ENCODE results near the gene WBP2.

WBP2 gene

DNA sequence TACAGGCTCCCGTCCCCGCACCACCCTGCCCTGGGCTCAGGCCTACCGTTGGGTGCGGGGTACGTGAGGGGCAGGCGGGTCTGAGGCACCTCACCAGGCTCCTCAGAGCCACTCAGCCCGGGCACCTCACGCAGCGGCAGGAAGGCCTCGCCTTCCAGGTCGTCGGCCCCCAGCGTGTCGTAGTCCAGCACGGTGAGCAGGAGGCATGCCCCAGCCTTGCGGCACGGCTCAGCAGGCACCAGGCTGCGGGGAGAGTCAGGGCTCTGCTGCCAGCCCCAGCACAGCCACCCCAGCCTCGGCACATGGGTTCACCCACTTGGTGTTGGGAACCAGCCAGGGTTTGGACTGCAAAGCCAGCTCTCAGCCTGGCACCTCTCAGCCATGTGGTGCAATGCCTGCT, 26.4 kb downstream of the WBP2 start:
- no peak for DNase-seq (ENCODE audit: low read depth in 2 of 2)

DNA sequence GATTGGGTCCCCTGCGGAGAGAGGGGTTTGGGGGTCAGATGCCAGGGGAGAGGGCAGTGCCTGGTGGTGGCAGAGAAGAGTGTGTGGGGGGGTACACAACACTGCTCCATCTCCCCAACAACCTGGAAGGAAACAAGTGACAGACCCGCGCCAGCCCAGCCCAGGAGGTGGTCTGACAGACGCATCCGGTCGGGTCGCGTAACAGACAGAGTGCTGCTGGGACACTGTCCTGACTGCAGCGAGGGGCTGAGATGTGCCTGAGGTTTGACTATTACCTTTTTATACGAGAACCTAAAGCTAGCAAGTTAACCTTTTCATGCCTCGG, 27.1 kb downstream of the WBP2 start:
- DNase-seq (ENCODE audit: low read depth in 2 of 2): no peak

DNA sequence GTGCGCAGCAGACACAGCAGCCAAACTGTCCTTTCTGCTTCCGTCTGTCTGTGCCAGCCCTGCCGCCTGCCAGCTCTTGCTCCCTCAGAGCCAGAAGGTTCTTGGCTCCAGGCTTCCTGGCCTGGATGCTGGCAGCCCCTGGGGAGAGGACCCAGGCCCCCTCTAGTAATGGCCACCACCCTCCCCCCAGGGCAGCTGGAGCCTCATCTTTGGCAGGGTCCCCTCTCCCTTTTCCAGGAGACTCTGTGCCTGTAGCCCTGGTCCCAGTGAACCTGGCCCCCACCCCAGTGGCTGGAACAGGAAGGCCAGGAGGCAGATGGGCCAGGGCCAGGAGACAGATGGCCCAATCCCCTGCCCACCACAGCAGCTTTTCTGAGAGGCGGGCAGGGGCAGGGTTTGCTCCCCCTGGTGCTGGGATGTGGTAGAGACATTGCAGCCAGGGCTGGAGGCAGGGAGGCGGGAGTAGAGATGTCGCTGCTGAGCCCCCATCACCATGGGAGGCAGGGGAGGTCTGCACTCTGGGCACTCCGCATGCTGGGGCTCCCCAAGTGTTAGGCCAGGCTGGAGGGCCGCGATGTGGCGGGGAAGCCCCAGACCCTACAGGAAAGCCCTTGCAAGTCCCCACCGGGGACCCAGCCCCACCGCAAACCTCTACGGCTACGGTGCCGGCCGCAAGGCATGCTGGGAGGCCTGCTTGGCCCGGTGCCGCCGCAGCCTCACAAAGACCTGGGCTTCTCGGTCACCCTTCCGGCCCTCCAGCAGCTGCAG, 27.6 kb downstream of the WBP2 start:
- DNase-seq (ENCODE audit: low read depth in 2 of 2): peak in 1 of 2 experiments; percentile 32

DNA sequence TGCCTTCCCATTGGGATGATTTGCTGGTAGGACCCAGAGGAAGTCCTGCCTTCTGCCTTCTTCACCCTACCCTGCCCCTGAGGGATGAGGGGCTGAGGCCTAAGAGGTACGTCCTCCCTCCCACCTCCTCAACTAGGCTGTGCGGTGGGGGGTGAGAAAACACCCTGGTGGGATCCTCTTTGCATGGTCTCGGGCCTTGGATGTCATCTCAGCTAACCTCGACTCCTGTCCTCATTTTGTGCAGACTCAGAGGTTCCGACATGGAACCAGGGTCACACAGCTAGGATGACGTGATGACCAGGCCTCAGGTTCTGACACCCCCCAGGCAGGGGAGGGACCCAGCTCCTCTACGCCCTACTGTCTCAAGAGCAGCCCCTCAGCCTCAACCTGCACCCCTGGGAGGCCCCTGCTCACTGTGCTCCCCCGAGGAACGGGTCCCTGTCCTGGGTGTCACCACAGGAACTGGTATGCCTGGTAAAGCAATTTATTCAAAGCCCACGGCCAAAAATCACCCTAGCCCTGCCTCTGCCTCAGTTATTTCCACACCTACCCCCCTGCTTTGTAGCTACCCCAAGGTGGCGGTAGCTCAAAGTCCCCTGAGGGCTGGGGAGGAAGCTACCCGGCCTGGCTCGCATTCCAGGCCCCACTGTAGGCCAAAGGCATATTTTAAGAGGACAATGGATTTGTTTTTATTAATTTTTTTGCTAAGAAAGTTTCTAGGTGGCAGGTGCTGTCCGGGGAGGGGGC, 28.4 kb downstream of the WBP2 start:
- no peak for DNase-seq (ENCODE audit: low read depth in 2 of 2)

DNA sequence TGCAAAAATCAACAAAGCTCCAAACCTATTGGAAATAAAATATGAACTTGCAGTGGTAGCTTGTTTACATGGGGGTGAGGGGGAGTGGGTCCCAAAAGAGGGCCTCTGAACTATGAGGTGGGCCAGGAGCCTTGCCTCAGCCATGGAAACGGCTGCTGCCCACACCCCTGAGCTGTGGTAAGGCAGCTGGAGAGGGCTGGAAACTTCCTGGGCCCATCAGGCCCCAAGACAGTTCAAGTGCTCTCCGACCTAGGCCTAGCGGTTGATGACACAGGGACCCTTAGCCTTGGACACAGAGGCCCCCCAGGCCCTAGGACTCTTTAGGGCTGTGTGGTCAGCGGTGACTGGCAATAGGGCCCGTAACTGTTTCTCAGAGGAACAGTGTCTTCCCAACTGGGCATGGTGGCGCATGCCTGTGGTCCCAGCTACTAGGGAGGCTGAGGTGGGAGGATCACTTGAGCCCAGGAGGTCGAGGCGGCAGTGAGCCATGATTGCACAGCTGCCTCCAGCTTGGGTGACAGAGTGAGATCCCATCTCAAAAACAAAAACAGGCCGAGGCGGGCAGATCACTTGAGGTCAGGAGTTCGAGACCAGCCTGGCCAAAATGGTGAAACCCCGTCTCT, 29.3 kb downstream of the WBP2 start:
- DNase-seq (ENCODE audit: low read depth in 2 of 2): no peak

DNA sequence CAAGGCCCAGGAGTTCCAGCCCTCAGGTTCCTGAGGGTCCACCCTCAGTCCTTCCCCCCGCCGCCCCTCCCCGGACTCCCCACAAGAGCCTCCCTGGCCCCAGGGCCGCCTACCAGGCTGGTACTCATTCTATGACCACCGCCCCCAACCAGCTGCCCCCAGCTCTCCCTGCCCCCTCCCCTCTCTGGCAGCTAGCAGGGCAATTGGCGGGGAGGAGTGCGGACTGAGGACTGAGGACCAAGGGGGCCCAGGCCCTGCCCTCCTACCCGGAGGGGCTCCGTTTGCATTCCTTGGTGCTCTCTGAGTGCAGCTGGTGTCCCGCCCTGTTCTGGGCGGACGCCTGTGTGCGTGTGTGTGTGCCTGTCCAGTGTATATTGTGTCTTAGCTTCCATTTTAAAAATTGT, 30.0 kb downstream of the WBP2 start:
- no peak for DNase-seq (ENCODE audit: low read depth in 2 of 2)

DNA sequence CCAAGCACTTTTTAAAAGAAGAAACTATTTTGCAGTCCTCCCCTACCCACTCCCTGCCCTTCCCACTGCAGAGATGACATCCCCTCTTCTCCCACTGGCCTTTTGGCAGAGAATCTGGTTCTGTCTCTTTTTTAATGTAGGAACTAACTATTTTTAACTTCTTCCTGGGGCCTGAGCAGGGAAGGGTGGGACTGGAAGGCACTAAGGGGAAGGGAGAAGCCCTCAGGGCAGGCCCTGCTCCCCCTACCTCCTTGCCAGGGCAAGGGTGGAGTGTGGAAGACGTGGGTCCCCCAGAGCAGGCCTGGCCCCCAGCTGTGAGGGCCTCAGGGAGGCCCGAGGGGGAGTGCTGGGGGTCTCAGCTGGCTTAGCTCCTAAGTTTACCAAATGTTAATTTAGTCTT, 30.5 kb downstream of the WBP2 start:
- DNase-seq (ENCODE audit: low read depth in 2 of 2): no peak

DNA sequence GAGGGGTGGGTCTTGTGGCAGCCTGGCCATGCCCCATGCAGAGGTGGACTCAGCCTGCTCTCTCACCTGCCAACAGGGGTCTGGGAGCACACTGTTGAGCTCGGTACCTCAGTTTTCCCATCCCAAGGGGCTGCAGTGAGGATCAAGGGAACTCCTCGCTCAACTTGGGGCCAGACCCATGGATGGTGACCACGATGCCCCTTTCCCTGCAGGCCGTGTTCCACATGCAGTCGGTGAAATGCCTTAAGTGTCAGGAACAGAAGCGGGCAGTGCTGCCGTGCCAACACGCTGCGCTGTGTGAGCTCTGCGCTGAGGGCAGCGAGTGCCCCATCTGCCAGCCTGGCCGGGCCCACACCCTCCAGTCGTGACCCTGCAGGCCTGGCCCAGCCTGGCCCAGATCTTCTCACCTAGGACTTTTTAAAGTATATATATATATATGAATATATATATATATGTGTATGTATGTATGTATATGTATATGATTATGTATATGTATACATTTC, 31.0 kb downstream of the WBP2 start:
- no peak for DNase-seq (ENCODE audit: low read depth in 2 of 2)

DNA sequence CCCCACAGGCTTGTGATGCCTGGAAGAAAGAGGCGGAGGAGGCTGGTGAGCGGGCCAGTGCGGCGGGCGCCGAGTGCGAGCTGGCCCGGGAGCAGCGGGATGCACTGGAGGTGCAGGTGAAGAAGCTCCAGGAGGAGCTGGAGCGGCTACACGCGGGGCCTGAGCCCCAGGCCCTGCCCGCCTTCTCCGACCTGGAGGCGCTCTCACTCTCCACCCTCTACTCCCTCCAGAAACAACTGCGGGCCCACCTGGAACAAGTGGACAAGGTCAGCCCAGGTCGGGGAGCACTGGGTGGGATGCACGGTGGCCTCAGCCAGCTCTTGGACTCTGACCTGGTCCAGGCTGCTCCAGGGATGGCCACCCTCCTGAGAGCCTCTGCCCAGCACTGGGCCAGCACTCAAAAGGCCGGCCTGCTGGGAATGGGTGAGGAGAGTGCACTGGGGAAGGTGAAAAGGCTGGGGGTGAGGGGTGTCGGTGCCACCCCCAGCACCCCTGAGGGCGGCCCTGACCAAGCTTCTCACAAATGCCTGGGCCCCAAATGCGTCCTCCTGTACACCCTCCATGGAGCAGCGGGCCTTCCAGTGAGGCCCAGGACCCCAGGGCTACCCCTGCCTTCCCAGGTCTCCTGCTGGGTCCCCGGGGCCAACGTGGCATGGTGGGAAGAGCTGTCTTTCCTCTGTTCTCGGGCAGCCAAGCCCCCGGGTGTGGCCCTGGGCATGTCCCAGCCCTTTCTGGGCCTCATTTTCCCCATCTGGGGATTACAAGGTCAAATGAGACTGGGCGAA, 31.7 kb downstream of the WBP2 start:
- no peak for DNase-seq (ENCODE audit: low read depth in 2 of 2)

DNA sequence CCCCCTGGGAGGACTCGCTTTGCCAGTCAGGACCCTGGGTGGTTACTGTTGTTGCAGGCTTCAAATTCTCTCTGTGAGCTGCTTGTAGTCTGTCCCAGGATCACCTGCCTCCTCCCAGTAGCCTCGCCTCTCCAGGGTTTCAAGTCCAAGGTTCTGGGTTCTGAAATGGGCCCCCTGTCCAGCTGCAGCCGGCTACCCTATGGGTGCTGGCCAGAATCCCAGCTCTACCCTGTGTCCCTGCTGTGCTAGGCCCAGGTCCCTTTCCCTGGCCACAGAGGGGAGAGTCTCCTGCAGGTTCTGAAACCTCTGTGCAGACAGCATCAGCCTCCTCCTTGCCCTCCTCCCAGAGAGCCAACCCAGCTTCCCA, 32.4 kb downstream of the WBP2 start:
- DNase-seq (ENCODE audit: low read depth in 2 of 2): no peak

DNA sequence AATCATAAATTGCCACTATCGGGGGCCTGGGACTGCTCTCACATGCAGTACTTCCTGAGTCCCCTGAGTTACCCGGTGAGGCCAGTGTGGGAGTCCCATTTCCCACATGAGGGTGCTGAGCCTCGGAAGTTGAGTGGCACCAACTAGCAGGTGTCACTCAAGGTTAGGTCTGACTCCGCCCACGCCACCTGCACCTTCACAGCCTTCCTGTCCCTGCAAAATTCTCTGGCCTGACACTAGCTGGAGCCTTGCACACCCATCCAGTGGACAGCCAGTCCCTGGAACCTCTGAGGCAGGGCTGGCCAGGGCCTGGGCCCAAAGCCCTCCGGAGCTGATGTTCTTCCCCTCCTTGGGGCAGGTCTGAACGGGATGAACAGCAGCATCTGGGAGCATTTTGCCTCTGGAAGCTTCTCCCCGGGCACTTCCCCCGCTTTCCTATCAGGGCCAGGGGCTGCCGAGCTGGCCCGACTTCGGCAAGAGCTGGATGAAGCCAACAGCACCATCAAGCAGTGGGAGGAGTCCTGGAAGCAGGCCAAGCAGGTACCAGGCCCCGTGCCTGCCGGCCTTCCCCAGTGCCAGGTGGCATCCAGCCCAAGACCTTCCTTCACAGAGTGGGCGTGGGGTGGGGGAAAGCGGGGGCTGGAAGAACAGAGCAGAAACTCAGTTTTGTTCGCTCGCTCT, 32.9 kb downstream of the WBP2 start:
- DNase-seq (ENCODE audit: low read depth in 2 of 2): no peak

DNA sequence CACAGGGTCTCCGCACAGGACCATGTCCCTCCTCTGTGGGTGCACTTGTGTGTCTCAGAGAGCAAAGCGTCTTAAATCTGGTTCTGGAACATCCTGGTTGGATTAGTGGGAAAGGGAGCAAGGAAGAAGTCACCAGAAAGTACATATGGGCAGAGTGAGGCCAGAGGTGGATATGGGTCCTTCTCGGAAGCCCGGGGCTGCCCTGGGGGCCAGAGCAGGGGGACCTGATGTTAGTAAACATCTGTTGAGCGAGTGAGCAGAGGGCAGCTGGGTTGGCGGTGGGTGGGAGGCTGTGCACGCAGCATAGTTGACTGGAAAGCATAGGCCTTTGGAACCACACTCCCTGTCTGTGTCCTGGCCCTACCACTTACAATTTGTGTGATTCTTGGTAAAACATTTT, 33.6 kb downstream of the WBP2 start:
- no peak for DNase-seq (ENCODE audit: low read depth in 2 of 2)

DNA sequence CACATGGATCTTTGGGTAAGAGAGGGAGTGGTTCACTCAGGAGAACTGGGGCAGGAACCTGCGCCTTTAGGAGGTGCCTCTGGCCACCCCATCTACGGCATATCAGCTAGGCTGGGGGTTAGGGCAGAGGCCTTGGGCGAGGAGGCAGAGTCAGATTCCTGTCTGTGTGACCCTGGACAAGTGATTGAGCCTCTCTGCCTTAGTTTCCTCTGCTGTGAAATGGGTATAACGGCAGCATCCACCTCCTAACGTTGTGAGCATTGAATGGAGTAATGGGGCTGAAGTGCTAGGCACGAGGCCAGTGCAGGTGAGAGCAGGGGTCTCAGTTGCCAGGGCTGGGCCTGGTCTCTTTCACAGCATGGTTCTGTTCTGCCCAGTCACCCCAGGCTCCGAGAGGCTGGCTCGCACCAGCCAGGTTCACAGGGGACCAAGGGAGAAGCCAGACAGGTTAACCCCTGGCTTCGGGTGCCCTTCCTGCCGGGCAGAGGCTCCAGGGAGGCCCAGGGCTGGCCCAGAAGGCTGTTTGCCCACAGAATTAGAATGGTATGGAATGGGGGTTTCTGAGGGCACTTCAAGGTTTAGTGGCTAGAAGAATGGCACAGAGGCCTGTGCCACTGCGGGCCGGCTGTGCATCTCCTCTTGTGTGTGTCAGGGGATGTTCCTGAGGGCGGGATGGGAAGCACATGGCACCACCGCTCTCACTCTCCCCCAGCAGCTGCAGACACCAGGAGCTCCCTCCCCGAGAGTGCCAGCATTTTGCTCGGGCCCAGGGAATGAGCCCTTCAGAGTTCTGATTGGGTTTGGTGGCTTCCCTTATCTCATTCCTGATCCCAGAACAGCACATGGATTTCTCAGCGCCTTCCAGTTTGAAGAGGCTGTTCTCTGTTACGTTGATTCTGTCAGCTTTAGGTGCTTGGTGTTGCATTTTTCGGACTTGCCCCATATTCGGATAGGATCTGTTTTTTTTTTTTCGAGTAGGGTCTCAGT, 34.7 kb downstream of the WBP2 start:
- DNase-seq (ENCODE audit: low read depth in 2 of 2): no peak

DNA sequence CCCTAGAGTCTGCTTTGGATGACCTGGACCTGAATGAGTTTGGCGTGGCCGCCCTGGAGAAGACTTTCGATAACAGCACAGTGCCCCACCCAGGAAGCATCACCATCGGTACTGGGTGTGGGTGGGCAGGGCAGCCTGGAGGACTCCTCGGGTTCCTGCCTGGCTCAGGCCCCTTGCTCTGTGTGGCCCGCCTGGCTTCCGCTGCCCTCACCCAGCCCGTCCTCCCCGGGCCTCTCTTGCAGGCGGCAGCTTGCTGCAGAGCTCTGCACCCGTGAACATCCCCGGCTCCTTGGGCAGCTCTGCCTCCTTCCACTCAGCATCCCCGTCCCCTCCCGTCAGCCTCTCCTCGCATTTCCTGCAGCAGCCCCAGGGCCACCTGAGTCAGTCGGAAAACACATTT, 35.5 kb downstream of the WBP2 start:
- no peak for DNase-seq (ENCODE audit: low read depth in 2 of 2)

DNA sequence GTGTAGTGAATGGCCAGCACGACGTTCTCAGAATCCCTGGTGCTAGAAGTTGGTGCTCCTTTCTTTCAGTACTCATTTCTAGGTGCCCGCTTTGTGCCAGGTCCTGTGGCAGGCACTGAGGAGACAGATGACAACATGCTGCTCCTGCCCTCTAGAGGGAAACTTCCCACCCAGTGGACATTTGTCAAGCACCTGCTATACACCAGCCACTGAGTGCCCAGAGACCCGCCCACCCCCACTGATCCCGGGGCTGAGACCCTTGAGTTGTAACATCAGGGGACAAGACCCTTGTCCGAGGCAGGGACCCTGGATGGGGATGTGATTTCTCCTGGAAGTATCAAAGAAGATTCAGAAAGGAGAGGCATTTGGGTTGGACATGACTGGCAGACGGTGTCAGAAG, 36.0 kb downstream of the WBP2 start:
- DNase-seq (ENCODE audit: low read depth in 2 of 2): no peak

DNA sequence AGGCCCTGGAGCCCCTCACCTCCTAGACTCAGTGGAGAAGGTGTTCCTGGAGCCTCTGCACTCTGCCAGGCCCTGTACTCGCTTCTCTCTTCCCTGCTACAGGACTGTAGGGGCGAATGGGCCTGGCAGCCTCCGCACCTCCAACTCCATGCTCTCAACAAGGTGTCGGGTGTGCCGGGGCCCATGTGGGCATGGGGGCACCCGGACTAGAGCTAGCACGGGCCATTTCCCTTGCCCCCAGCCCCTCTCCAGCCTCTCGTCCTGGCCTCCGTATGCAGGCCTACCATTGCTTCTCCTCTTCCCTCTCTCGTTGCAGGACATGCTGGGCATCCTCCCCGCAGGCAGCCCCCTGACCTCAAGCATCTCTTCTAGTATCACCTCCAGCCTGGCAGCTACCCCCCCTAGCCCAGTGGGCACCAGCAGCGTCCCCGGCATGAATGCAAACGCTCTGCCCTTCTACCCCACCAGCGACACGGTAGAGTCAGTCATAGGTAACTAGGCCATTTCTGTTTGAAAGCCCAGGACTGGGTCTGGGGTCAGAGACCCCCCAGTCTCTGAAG, 36.7 kb downstream of the WBP2 start:
- no peak for DNase-seq (ENCODE audit: low read depth in 2 of 2)

DNA sequence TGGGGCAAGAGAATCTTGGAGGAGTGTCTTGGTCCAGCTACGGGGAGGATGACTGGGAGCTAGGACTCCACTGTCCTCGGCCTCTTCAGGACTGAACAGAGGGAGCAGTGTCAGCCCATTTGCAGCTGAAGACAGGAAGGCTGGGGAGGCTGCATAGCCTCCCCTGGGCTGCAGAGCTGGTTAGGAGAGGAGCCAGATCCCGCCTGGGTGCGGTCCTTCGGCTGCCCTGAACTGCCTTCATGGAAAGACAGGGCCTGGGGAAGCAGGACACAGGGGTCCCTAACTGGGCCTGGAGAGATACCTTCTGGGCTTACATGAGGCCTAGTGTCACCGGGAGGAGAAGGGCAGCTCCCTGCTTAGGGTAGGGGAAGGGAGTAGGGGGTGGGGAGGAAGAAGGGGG, 37.6 kb downstream of the WBP2 start:
- no peak for DNase-seq (ENCODE audit: low read depth in 2 of 2)

DNA sequence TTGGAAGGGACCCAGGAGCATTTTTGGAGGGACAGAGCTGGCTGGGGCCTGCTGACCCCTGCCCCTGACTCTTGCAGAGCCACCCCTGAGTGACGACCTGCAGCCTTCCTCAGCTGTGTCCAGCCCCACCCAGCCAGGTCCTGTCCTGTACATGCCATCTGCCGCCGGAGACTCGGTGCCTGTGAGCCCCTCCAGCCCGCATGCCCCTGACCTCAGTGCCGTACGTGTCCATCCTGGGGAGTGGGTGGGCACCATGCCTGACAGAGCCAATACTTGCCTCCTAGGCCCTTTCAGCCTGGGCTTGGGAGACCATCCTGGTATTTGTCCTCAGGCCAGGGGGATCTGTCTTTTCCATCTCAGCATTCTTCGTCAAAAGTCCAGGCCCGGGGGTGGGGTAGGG, 38.4 kb downstream of the WBP2 start:
- DNase-seq (ENCODE audit: low read depth in 2 of 2): no peak

DNA sequence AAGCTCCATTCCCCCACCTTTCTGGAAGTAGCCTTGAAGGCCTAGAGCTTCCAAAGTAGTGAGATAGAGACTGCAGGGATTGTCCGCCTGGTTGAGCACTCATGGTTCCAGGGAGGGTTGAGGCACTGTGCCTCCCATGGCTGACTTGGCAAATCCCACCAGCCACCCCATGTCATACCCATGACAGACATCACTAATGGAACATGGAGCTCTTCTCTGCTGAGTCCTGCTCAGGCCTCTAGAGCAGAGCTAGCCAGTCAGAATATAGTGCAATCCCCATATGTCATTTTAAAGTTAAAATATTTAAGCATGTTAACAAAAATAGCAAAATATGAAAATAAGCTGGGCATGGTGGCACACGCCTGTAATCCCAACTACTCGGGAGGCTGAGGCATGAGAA, 39.7 kb downstream of the WBP2 start:
- no peak for DNase-seq (ENCODE audit: low read depth in 2 of 2)

DNA sequence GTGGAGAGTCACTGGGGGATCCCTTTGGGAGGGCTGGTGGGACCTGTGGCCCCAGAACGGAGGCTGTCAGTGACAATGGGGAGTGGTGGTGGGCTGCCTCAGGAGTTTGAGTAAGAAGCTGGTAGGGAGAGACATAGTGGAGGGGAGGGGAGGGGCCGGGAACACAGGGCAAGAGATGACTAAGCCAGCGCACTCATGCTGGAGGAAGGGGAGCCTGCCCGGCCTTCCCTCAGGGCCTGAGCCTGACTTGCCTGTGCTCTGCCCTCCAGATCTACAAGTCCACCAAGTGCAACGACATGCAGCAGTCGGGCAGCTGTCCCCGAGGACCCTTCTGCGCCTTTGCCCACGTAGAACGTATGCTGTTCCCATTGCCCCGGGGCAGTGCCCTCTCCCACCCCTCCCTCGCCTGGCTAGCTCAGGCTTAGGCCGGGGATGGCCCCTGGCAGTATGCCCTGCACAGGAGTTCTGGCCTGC, 40.2 kb downstream of the WBP2 start:
- no peak for DNase-seq (ENCODE audit: low read depth in 2 of 2)
